H1 (cell line): ENCODE data around the gene NMU. TPM values are rescaled to one million over a fixed set of nuclear protein-coding genes. Genes with fewer than 3 reads are reported as not detected.

Source experiments
- CTCF ChIA-PET: fragments of 300-600 bp; sonication (Branson Sonifier 250); formaldehyde crosslinking; loops from one replicate; lab custom pipeline; 2021; ENCODE audit not compliant: partially characterized antibody; lab: Charles Lee
- POLR2A ChIA-PET: fragments of 300-600 bp; sonication (Branson Sonifier 250); formaldehyde crosslinking; loops from one replicate; lab custom pipeline; 2021; ENCODE audit warnings: inconsistent platforms; ENCODE audit not compliant: partially characterized antibody; lab: Charles Lee
- DNase-seq, 2 experiments: peaks; one replicate each; pipeline versions ENCODE4 v3.0.0 to v3.0.0-alpha.2; 2010 to 2022; ENCODE audit warnings: low spot score in 2 of 2, low read depth in 1 of 2, mixed read lengths in 1 of 2
- FAIRE-seq: peaks from 2 replicates; lab custom pipeline; 2011; peaks lifted over from hg19 to GRCh38; lab: Jason Lieb, UNC
- H2AFZ ChIP-seq: 2 replicates; pipeline ENCODE4 v1.8.1; 2012; ENCODE audit warnings: low read length, inconsistent platforms
- H2AK5ac ChIP-seq: 2 replicates; pipeline ENCODE4 v1.6.1; 2013; ENCODE audit warnings: low read depth, low read length
- H2BK120ac ChIP-seq: replicated peaks from 2 replicates; pipeline ENCODE3; 2013; ENCODE audit warnings: low read depth, low read length, inconsistent platforms
- H2BK12ac ChIP-seq: 2 replicates; pipeline ENCODE4 v1.6.1; 2013; ENCODE audit warnings: low read depth, low read length
- H2BK15ac ChIP-seq: 2 replicates; pipeline ENCODE4 v1.6.1; 2013; ENCODE audit warnings: low read length
- H2BK20ac ChIP-seq: 2 replicates; pipeline ENCODE4 v1.6.1; 2013; ENCODE audit warnings: low read length
- H2BK5ac ChIP-seq: 2 replicates; pipeline ENCODE4 v1.6.1; 2013; ENCODE audit warnings: low read depth, low read length
- H3K14ac ChIP-seq: 2 replicates; pipeline ENCODE4 v1.6.1; 2013; ENCODE audit warnings: inconsistent platforms; ENCODE audit not compliant: insufficient read length
- H3K18ac ChIP-seq: 2 replicates; pipeline ENCODE4 v1.6.1; 2013; ENCODE audit warnings: low read length; ENCODE audit errors: extremely low read depth
- H3K23ac ChIP-seq: 2 replicates; pipeline ENCODE4 v1.6.1; 2013; ENCODE audit warnings: inconsistent platforms; ENCODE audit not compliant: insufficient read length
- H3K23me2 ChIP-seq: 2 replicates; pipeline ENCODE4 v1.6.1; 2013; ENCODE audit warnings: low read depth, low read length
- H3K27ac ChIP-seq: 2 replicates; pipeline ENCODE4 v1.6.1; 2011; ENCODE audit warnings: low read depth, low read length, inconsistent platforms
- H3K27me3 ChIP-seq, 4 experiments: replicated peaks in 1 of 4; 1 replicate in 1 of 4; 2 replicates in 3 of 4; pipeline versions ENCODE4 v1.6.1 to v1.8.1; 2011 to 2013; ENCODE audit warnings: low read length in 3 of 4, mild to moderate bottlenecking in 3 of 4, inconsistent platforms in 2 of 4, mixed read lengths in 2 of 4, moderate library complexity in 1 of 4; ENCODE audit not compliant: control insufficient read depth in 3 of 4, insufficient read depth in 3 of 4; ENCODE audit errors: extremely low read depth in 1 of 4
- H3K36me3 ChIP-seq, 4 experiments: 2 replicates each; pipeline versions ENCODE4 v1.6.1 to v1.8.1; 2011 to 2013; ENCODE audit warnings: mild to moderate bottlenecking in 4 of 4, low read length in 3 of 4, moderate library complexity in 2 of 4, control low read depth in 1 of 4, inconsistent platforms in 1 of 4; ENCODE audit not compliant: insufficient read depth in 4 of 4, control insufficient read depth in 2 of 4
- H3K4ac ChIP-seq: replicated peaks from 2 replicates; pipeline ENCODE3; 2013; ENCODE audit warnings: low read length, low read depth, mixed read lengths, inconsistent platforms; ENCODE audit not compliant: insufficient read length
- H3K4me1 ChIP-seq, 4 experiments: replicated peaks in 1 of 4; 1 replicate in 1 of 4; 2 replicates in 3 of 4; pipeline versions ENCODE4 v1.6.1 to v1.8.1; 2011 to 2013; ENCODE audit warnings: low read length in 3 of 4, inconsistent platforms in 2 of 4, mixed read lengths in 1 of 4; ENCODE audit not compliant: insufficient read depth in 4 of 4, control insufficient read depth in 3 of 4
- H3K4me2 ChIP-seq, 2 experiments: 2 replicates each; pipeline versions ENCODE4 v1.6.1 to v1.8.1; 2011 to 2013; ENCODE audit warnings: low read depth in 2 of 2, low read length in 2 of 2, control low read depth in 1 of 2, inconsistent platforms in 1 of 2, mild to moderate bottlenecking in 1 of 2; ENCODE audit not compliant: insufficient read depth in 1 of 2
- H3K4me3 ChIP-seq, 4 experiments: fragments of 200-600, 300-600 bp in 1 of 4; sonication (generic), shearing (Covaris generic), sonication (Bioruptor Twin) in 1 of 4; 2 replicates each; pipeline versions ENCODE4 v1.5.1 to v1.8.1; 2011 to 2016; ENCODE audit warnings: low read length in 4 of 4, low read depth in 3 of 4, control low read depth in 2 of 4, inconsistent platforms in 2 of 4, mild to moderate bottlenecking in 2 of 4, mixed read lengths in 1 of 4, moderate library complexity in 1 of 4; ENCODE audit not compliant: insufficient read depth in 2 of 4; ENCODE audit errors: extremely low read depth in 1 of 4
- H3K56ac ChIP-seq: replicated peaks from 2 replicates; pipeline ENCODE3; 2013; ENCODE audit warnings: low read depth, mild to moderate bottlenecking, mixed read lengths, low read length, inconsistent platforms; ENCODE audit not compliant: insufficient read length
- H3K79me1 ChIP-seq: 2 replicates; pipeline ENCODE4 v1.6.1; 2013; ENCODE audit warnings: low read depth, low read length, control low read depth
- H3K79me2 ChIP-seq, 2 experiments: 2 replicates each; pipeline versions ENCODE4 v1.6.1 to v1.8.1; 2012 to 2013; ENCODE audit warnings: low read length in 2 of 2, mild to moderate bottlenecking in 2 of 2, inconsistent platforms in 1 of 2; ENCODE audit not compliant: insufficient read depth in 2 of 2, control insufficient read depth in 1 of 2
- H3K9ac ChIP-seq, 4 experiments: replicated peaks in 1 of 4; 1 replicate in 1 of 4; 2 replicates in 3 of 4; pipeline versions ENCODE4 v1.6.1 to v1.8.1; 2011 to 2013; ENCODE audit warnings: low read depth in 3 of 4, low read length in 3 of 4, control low read depth in 2 of 4, mild to moderate bottlenecking in 2 of 4, moderate library complexity in 2 of 4, inconsistent platforms in 1 of 4; ENCODE audit errors: extremely low read depth in 1 of 4
- H3K9me3 ChIP-seq, 2 experiments: 2 replicates each; pipeline versions ENCODE4 v1.6.1 to v1.8.1; 2012 to 2013; ENCODE audit warnings: mild to moderate bottlenecking in 2 of 2, moderate library complexity in 2 of 2, control low read depth in 1 of 2, inconsistent platforms in 1 of 2, low read depth in 1 of 2, low read length in 1 of 2, mixed read lengths in 1 of 2; ENCODE audit not compliant: insufficient read depth in 2 of 2
- H4K20me1 ChIP-seq, 2 experiments: replicated peaks in 1 of 2; 2 replicates each; pipeline versions ENCODE3 to v1.8.1; 2011 to 2013; ENCODE audit warnings: inconsistent platforms in 2 of 2, low read length in 2 of 2, mild to moderate bottlenecking in 1 of 2; ENCODE audit not compliant: insufficient read depth in 2 of 2, control insufficient read depth in 1 of 2
- H4K5ac ChIP-seq: 2 replicates; pipeline ENCODE4 v1.6.1; 2013; ENCODE audit warnings: low read length, low read depth, mixed read lengths, inconsistent platforms; ENCODE audit not compliant: insufficient read length
- H4K8ac ChIP-seq: 2 replicates; pipeline ENCODE4 v1.8.0; 2013; ENCODE audit warnings: mild to moderate bottlenecking, moderate library complexity, low read length, inconsistent platforms; ENCODE audit not compliant: insufficient read depth; ENCODE audit errors: extremely low read depth
- H4K91ac ChIP-seq: replicated peaks from 2 replicates; pipeline ENCODE3; 2013; ENCODE audit warnings: low read length, mixed read lengths, inconsistent platforms; ENCODE audit not compliant: insufficient read length
- BRCA1 ChIP-seq: IDR thresholded peaks from 2 replicates; pipeline ENCODE4 v1.6.1; 2012; ENCODE audit warnings: low read depth, low read length, improper control_type of control experiment
- CBX5 ChIP-seq: fragments of 300-800, 300-1000 bp; sonication (generic); IDR thresholded peaks from 2 replicates; pipeline ENCODE4 v1.7.1; 2016; ENCODE audit warnings: antibody characterized with exemption, low read length, low read depth
- CEBPB ChIP-seq: IDR thresholded peaks from 2 replicates; pipeline ENCODE4 v1.6.1; 2012; ENCODE audit warnings: low read depth, low read length
- GABPA ChIP-seq: IDR thresholded peaks from 2 replicates; pipeline ENCODE4 v1.6.1; 2011; ENCODE audit warnings: mild to moderate bottlenecking, low read length, moderate library complexity, borderline replicate concordance; ENCODE audit not compliant: insufficient read depth
- HDAC2 ChIP-seq, 2 experiments: fragments of 300-600 bp in 1 of 2; sonication (generic) in 1 of 2; IDR thresholded peaks; 2 replicates each; pipeline ENCODE4 v1.6.1; 2011 to 2012; ENCODE audit warnings: low read depth in 2 of 2, low read length in 2 of 2, mild to moderate bottlenecking in 2 of 2, moderate library complexity in 2 of 2, borderline replicate concordance in 1 of 2, inconsistent platforms in 1 of 2
- MAFK ChIP-seq: IDR thresholded peaks from 2 replicates; pipeline ENCODE4 v1.6.1; 2012; ENCODE audit warnings: low read depth, mild to moderate bottlenecking, improper control_type of control experiment, low read length
- PHF8 ChIP-seq: fragments of 200-600 bp; sonication (generic); conservative IDR thresholded peaks from 2 replicates; pipeline ENCODE4 v1.7.1; 2012; ENCODE audit warnings: low read depth, mild to moderate bottlenecking, inconsistent platforms, low read length, moderate library complexity
- RAD21 ChIP-seq, 2 experiments: IDR thresholded peaks in 1 of 2; conservative IDR thresholded peaks in 1 of 2; 2 replicates each; pipeline ENCODE4 v1.6.1; 2011; ENCODE audit warnings: low read depth in 2 of 2, low read length in 2 of 2, improper control_type of control experiment in 1 of 2, inconsistent platforms in 1 of 2, mild to moderate bottlenecking in 1 of 2, moderate library complexity in 1 of 2
- RBBP5 ChIP-seq: IDR thresholded peaks from 2 replicates; pipeline ENCODE4 v1.7.1; 2012; ENCODE audit warnings: low read depth, mild to moderate bottlenecking, inconsistent platforms, low read length, moderate library complexity, borderline replicate concordance
- RFX5 ChIP-seq: IDR thresholded peaks from 2 replicates; pipeline ENCODE4 v1.6.1; 2011; ENCODE audit warnings: low read depth, low read length, improper control_type of control experiment, borderline replicate concordance
- SP1 ChIP-seq: IDR thresholded peaks from 2 replicates; pipeline ENCODE4 v1.6.1; 2011; ENCODE audit warnings: low read depth, low read length
- WGBS, 2 experiments: shearing (Covaris generic) in 1 of 2; methylation state at CpG; one replicate each; pipeline versions ENCODE4 v1.1.6 to v1.1.7; 2013 to 2015; ENCODE audit warnings: low lambda C conversion rate in 2 of 2, mixed read lengths in 2 of 2, inconsistent platforms in 1 of 2, low coverage in 1 of 2, missing lambda C conversion rate in 1 of 2; ENCODE audit not compliant: insufficient replicate concordance in 2 of 2, insufficient coverage in 1 of 2, insufficient read length in 1 of 2; ENCODE audit errors: extremely low coverage in 1 of 2, missing lambda C conversion rate in 1 of 2; 5-methylcytosine and 5-hydroxymethylcytosine counted together
- polyA plus RNA-seq, 7 experiments: library from polyadenylated mRNA; depleted of rRNA in 3 of 7; stranded (reverse) in 5 of 7; unstranded in 2 of 7; fragments of >200 nt in 5 of 7; fragments of 200-250 nt in 2 of 7; gene quantifications; 1 replicate in 5 of 7; 2 replicates in 1 of 7; 4 replicates in 1 of 7; pipeline versions ENCODE4 v1.2.1 to v1.2.3, GENCODE V29; 2011 to 2013; ENCODE audit warnings: missing spikeins in 2 of 7, mixed read lengths in 2 of 7
- total RNA-seq: library from RNA; stranded (reverse); fragmentation: NEBNext Ultra II Directional; extraction: Animal tissue kit (Norgen Biotek cat#: 25700); gene quantifications from 2 replicates; pipeline ENCODE4 v1.2.1, GENCODE V29; 2021
- TF ChIP-seq, protein P1 (sequence below): IDR thresholded peaks from 2 replicates; pipeline ENCODE4 v1.6.1; 2011; ENCODE audit warnings: low read length, improper control_type of control experiment

NMU gene
- total and polyA plus RNA-seq, 2 of the 8 experiments (the other 6 are each of a cell fraction or from before 2014, with no cell fraction given): 30.5 to 50.4 TPM

DNA sequence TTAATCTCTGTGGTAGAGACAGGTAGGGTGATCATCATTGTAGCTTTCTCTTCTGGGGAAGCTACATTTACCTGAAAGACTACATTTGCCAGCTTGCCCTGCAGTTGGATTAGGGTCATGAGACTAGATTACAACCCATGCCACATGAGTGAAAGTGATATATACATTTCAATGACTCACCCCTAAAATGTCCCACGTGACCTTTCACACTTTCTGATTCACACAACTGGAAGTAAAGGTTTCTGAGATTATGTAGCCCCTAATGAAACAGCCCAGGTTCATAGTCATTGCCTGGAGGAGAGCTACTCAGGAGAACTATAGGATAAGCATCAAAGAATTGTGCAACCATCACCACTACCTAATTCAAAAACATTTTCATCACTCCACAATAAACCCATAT lies 61.8 kb downstream of the NMU start:
- WGBS, 2 experiments: 87% methylated on average over 1 of the region's 1 CpG; no CpG with 5 or more reads in 1 of the 2 experiments
- no peak for TF ChIP-seq BRCA1
- TF ChIP-seq SP1: no peak
- TF ChIP-seq RBBP5: no peak
- TF ChIP-seq RFX5: no peak
- no peak for TF ChIP-seq PHF8
- TF ChIP-seq CEBPB: no peak
- no peak for TF ChIP-seq HDAC2 (IDR thresholded peaks at IDR 0.05; ENCODE audit: borderline replicate concordance in 1 of 2, low read depth in 2 of 2, low read length in 2 of 2)
- TF ChIP-seq, protein P1, sequence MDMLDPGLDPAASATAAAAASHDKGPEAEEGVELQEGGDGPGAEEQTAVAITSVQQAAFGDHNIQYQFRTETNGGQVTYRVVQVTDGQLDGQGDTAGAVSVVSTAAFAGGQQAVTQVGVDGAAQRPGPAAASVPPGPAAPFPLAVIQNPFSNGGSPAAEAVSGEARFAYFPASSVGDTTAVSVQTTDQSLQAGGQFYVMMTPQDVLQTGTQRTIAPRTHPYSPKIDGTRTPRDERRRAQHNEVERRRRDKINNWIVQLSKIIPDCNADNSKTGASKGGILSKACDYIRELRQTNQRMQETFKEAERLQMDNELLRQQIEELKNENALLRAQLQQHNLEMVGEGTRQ: no peak
- no peak for TF ChIP-seq CBX5
- TF ChIP-seq GABPA: no peak
- TF ChIP-seq MAFK: no peak
- no peak for TF ChIP-seq RAD21 (IDR thresholded peaks at IDR 0.05 in 1 of 2, conservative IDR thresholded peaks at IDR 0.05 in 1 of 2; ENCODE audit: low read depth in 2 of 2, low read length in 2 of 2)

More for the DNA sequence above, 61.8 kb downstream of the NMU start:
- no peak overlapping the region for H3K56ac ChIP-seq
- no peak overlapping the region for H2BK5ac ChIP-seq
- H3K27ac ChIP-seq: no peak overlapping the region
- no peak overlapping the region for H3K4me3 ChIP-seq
- H4K20me1 ChIP-seq: no peaks in the 10 kb centered on the region
- H3K23me2 ChIP-seq: no peaks in the 10 kb centered on the region
- H4K8ac ChIP-seq: no peak overlapping the region
- no peak overlapping the region for H4K5ac ChIP-seq
- H3K79me2 ChIP-seq: no peaks in the 10 kb centered on the region
- H3K18ac ChIP-seq: no peak overlapping the region
- ChIA-PET POLR2A (interaction anchor here (1.3 kb wide), 1 partner anchor 10 kb away, joined by 6 read pairs; no protein-coding TSS in a partner anchor), CTCF (no interaction called here)
- H2BK120ac ChIP-seq: no peak overlapping the region
- H3K27me3 ChIP-seq: no peaks in the 10 kb centered on the region
- FAIRE-seq (no peak), DNase-seq (no peak)
- no peak overlapping the region for H3K23ac ChIP-seq
- peaks cover 0 to 4% (median 0%) of the 10 kb centered on the region in 4 experiments; a peak in 1 of 7 replicates for H3K4me1 ChIP-seq
- no peaks in the 10 kb centered on the region; a peak in 2 of 8 replicates for H3K36me3 ChIP-seq
- H2AFZ ChIP-seq: no peak overlapping the region
- no peak overlapping the region for H2AK5ac ChIP-seq
- H3K9me3 ChIP-seq: peaks cover 13 to 20% of the 10 kb centered on the region in 2 experiments
- H2BK12ac ChIP-seq: no peak overlapping the region
- H3K79me1 ChIP-seq: no peaks in the 10 kb centered on the region
- no peak overlapping the region for H2BK20ac ChIP-seq
- H3K4ac ChIP-seq: no peak overlapping the region
- H2BK15ac ChIP-seq: no peak overlapping the region
- H4K91ac ChIP-seq: no peak overlapping the region
- H3K14ac ChIP-seq: no peak overlapping the region
- H3K9ac ChIP-seq: no peak overlapping the region
- no peak overlapping the region for H3K4me2 ChIP-seq
